GM12873 (cell line): ENCODE measurements around the gene CORIN.

Experiments used
- CTCF ChIP-seq: IDR thresholded peaks from 2 replicates; pipeline ENCODE4 v1.5.1; 2012; ENCODE audit warnings: low read depth, mild to moderate bottlenecking, moderate library complexity, low read length, control low read depth; ENCODE audit not compliant: insufficient read depth; ENCODE audit errors: missing control alignments

CORIN gene

GRCh38 chr4:47848041-47848440 lies 10.2 kb upstream of the CORIN start:
- TF ChIP-seq CTCF = no peak

GRCh38 chr4:47842985-47843384 lies 5.1 kb upstream of the CORIN start:
- no peak for TF ChIP-seq CTCF

GRCh38 chr4:47840291-47840690 lies 2.4 kb upstream of the CORIN start:
- no peak for TF ChIP-seq CTCF

GRCh38 chr4:47839259-47839658 lies 1.4 kb upstream of the CORIN start:
- TF ChIP-seq CTCF = peak; percentile 52

- TF ChIP-seq CTCF = no peak
These were observed 578 bp upstream of the CORIN start for GRCh38 chr4:47838445-47838844.

GRCh38 chr4:47837094-47837907 lies 566 bp downstream of the CORIN start:
- TF ChIP-seq CTCF = no peak

- TF ChIP-seq CTCF = peak; percentile 78
These were observed 1.2 kb downstream of the CORIN start for GRCh38 chr4:47836641-47837093.
